B cell (primary cell): ENCODE measurements around the gene RPTOR. TPM values are rescaled to one million over a fixed set of nuclear protein-coding genes. Genes with fewer than 3 reads are reported as not detected.
A peak's percentile ranks its signal among the peaks of the same experiment; 100 is the strongest.

Experiments used
- ATAC-seq: fragments of 200-7000 bp; cut with Tn5 transposase; one replicate; pipeline ENCODE4 v1.10.0; 2021; ENCODE audit warnings: low read depth, mild to moderate bottlenecking, moderate number of reproducible peaks, moderate library complexity
- CTCF ChIA-PET: fragments of 350-600 bp; sonication (Branson Sonifier 250); formaldehyde crosslinking; loops from one replicate; lab custom pipeline; 2021; ENCODE audit warnings: antibody characterized with exemption, inconsistent platforms; lab: Charles Lee
- POLR2A ChIA-PET: fragments of 350-600 bp; sonication (Branson Sonifier 250); formaldehyde crosslinking; loops from one replicate; lab custom pipeline; 2021; ENCODE audit warnings: antibody characterized with exemption; lab: Charles Lee
- DNase-seq: peaks from one replicate; pipeline ENCODE4 v3.0.0; 2013
- H2AFZ ChIP-seq: 2 replicates; pipeline ENCODE4 v1.6.1; 2012; ENCODE audit warnings: mild to moderate bottlenecking, low read depth, low read length; ENCODE audit not compliant: insufficient read depth, poor library complexity, severe bottlenecking
- H3K27ac ChIP-seq, 2 donors: 1 replicate in 1 of 2; 2 replicates in 1 of 2; pipeline ENCODE4 v1.5.1; 2012 to 2013; ENCODE audit warnings: low read length in 2 of 2, mild to moderate bottlenecking in 2 of 2, moderate library complexity in 1 of 2
- H3K27me3 ChIP-seq, 4 experiments: fragments of 200-600 bp in 1 of 4; sonication (generic) in 1 of 4; replicated peaks in 1 of 4; 1 replicate in 2 of 4; 2 replicates in 2 of 4; pipeline versions ENCODE4 v1.6.1 to v1.7.0; 2013 to 2016; ENCODE audit warnings: low read length in 3 of 4, mild to moderate bottlenecking in 2 of 4, mixed read lengths in 1 of 4, moderate library complexity in 1 of 4; ENCODE audit not compliant: insufficient read depth in 4 of 4, control insufficient read depth in 3 of 4; ENCODE audit errors: control extremely low read depth in 1 of 4
- H3K36me3 ChIP-seq, 2 experiments: replicated peaks in 1 of 2; 1 replicate in 1 of 2; 2 replicates in 1 of 2; pipeline versions ENCODE4 v1.6.1 to v1.7.1; 2013; ENCODE audit warnings: low read length in 1 of 2; ENCODE audit not compliant: insufficient read depth in 2 of 2, control insufficient read depth in 1 of 2; ENCODE audit errors: control extremely low read depth in 1 of 2, extremely low read depth in 1 of 2
- H3K4me1 ChIP-seq, 2 donors: fragments of 200-600 bp in 1 of 2; sonication (generic) in 1 of 2; 1 replicate in 1 of 2; 2 replicates in 1 of 2; pipeline versions ENCODE4 v1.5.1 to v1.6.1; 2013 to 2017; ENCODE audit warnings: low read length in 2 of 2; ENCODE audit not compliant: control insufficient read depth in 2 of 2, insufficient read depth in 2 of 2
- H3K4me2 ChIP-seq: replicated peaks from 2 replicates; pipeline ENCODE3; 2012; ENCODE audit warnings: mild to moderate bottlenecking, low read depth, low read length; ENCODE audit not compliant: poor library complexity, severe bottlenecking
- H3K4me3 ChIP-seq, 5 experiments: fragments of 200-600 bp in 1 of 5; sonication (generic) in 1 of 5; 1 replicate in 3 of 5; 2 replicates in 2 of 5; pipeline versions ENCODE4 v1.5.1 to v1.7.0; 2011 to 2016; ENCODE audit warnings: low read length in 4 of 5, mild to moderate bottlenecking in 4 of 5, low read depth in 2 of 5, control low read depth in 1 of 5, moderate library complexity in 1 of 5; ENCODE audit not compliant: insufficient read depth in 1 of 5; ENCODE audit errors: control extremely low read depth in 1 of 5, extremely low read depth in 1 of 5
- H3K79me2 ChIP-seq: fragments of 200-600 bp; sonication (generic); one replicate; pipeline ENCODE4 v1.6.0; 2016; ENCODE audit warnings: low read length; ENCODE audit not compliant: control insufficient read depth, insufficient read depth
- H3K9ac ChIP-seq: fragments of 200-600 bp; sonication (generic); 2 replicates; pipeline ENCODE4 v1.6.1; 2017; ENCODE audit warnings: mild to moderate bottlenecking, low read length, moderate library complexity
- H3K9me3 ChIP-seq, 3 donors: one replicate each; pipeline versions ENCODE4 v1.6.1 to v1.7.1; 2013; ENCODE audit warnings: low read length in 2 of 3; ENCODE audit not compliant: control insufficient read depth in 2 of 3, insufficient read depth in 1 of 3; ENCODE audit errors: control extremely low read depth in 1 of 3
- H4K20me1 ChIP-seq: 2 replicates; pipeline ENCODE4 v1.6.0; 2012; ENCODE audit warnings: mild to moderate bottlenecking, low read length; ENCODE audit not compliant: insufficient read depth, control insufficient read depth, poor library complexity, severe bottlenecking
- H3K27ac Mint-ChIP-seq: one replicate; pipeline ENCODE4 v1.8.0; 2021; ENCODE audit warnings: mixed read lengths
- H3K27me3 Mint-ChIP-seq: one replicate; pipeline ENCODE4 v1.8.0; 2021; ENCODE audit warnings: mixed read lengths
- H3K4me1 Mint-ChIP-seq: one replicate; pipeline ENCODE4 v1.8.0; 2021; ENCODE audit warnings: mixed read lengths
- H3K4me3 Mint-ChIP-seq: one replicate; pipeline ENCODE4 v1.8.0; 2021; ENCODE audit warnings: mixed read lengths
- H3K9me3 Mint-ChIP-seq: one replicate; pipeline ENCODE4 v1.8.0; 2022; ENCODE audit warnings: mixed read lengths; ENCODE audit not compliant: insufficient read depth
- EZH2 ChIP-seq: IDR thresholded peaks from 2 replicates; pipeline ENCODE4 v1.6.1; 2012; ENCODE audit warnings: borderline replicate concordance, low read depth, mild to moderate bottlenecking, moderate library complexity, low read length; ENCODE audit not compliant: insufficient read depth, poor library complexity, severe bottlenecking
- WGBS: methylation state at CpG from one replicate; pipeline ENCODE4 v1.1.5; 2013; ENCODE audit warnings: missing lambda C conversion rate; ENCODE audit not compliant: insufficient coverage; 5-methylcytosine and 5-hydroxymethylcytosine counted together
- intact Hi-C: fragments of 100-400 bp; cut with micrococcal nuclease; formaldehyde crosslinking; loops from one replicate; pipeline ENCODE4 v1.10.0; 2022
- polyA plus RNA-seq: library from polyadenylated mRNA; depleted of rRNA; stranded (reverse); fragments of >200 nt; gene quantifications from 2 replicates; pipeline ENCODE4 v1.2.3, GENCODE V29; 2012
- total RNA-seq, 2 donors: library from RNA; stranded (reverse); fragments of 120-200 nt in 1 of 2; gene quantifications; 1 replicate in 1 of 2; 2 replicates in 1 of 2; pipeline versions ENCODE4 v1.2.3 to v1.2.4, GENCODE V29; 2013 to 2022
- TF ChIP-seq, protein P1 (sequence below): fragments of 200-600 bp; IDR thresholded peaks from one replicate; pipeline ENCODE4 v1.8.0; 2022; ENCODE audit warnings: antibody characterized with exemption, mild to moderate bottlenecking

RPTOR gene
- total and polyA plus RNA-seq, 2 donors (not counting 1 experiment from before 2014, with no cell fraction given), result 13.4 to 58.8 TPM

GRCh38 chr17:80891397-80892018 is 346.9 kb downstream of the RPTOR start:
- H3K9me3 ChIP-seq, result no peaks in the 10 kb centered on the region
- ATAC-seq (peak; percentile 59), DNase-seq (peak; percentile 49)
- POLR2A ChIA-PET, result interaction anchor here (0.6 to 1.0 kb wide), 2 partner anchors 14 to 274 kb away, joined by 3 to 5 read pairs; no protein-coding TSS in a partner anchor
- peaks cover 13% of the 10 kb centered on the region for H3K79me2 ChIP-seq
- H3K4me1 Mint-ChIP-seq, result peaks cover 14% of the 10 kb centered on the region
- WGBS, result 81% methylated on average over 22 of the region's 23 CpGs
- no peaks in the 10 kb centered on the region for H4K20me1 ChIP-seq
- H3K36me3 ChIP-seq, result peaks cover 0 to 32% of the 10 kb centered on the region in 2 experiments
- peak overlapping the region; percentile 82 for H3K27ac Mint-ChIP-seq
- H3K9ac ChIP-seq, result no peak overlapping the region
- H3K4me3 ChIP-seq, result no peak overlapping the region
- H2AFZ ChIP-seq, result no peak overlapping the region
- H3K27me3 ChIP-seq, result no peaks in the 10 kb centered on the region
- CTCF ChIA-PET, result interaction anchor here (0.7 to 1.7 kb wide), 2 partner anchors 10 to 79 kb away, joined by 4 read pairs; no protein-coding TSS in a partner anchor
- intact Hi-C loops, result no loop called here
- no peak overlapping the region for H3K27ac ChIP-seq
- H3K4me1 ChIP-seq, result peaks cover 6 to 24% of the 10 kb centered on the region in 2 donors
- H3K27me3 Mint-ChIP-seq, result no peaks in the 10 kb centered on the region
- peak overlapping the region; percentile 28 for H3K4me2 ChIP-seq
- no peaks in the 10 kb centered on the region for H3K9me3 Mint-ChIP-seq
- TF ChIP-seq EZH2, result no peak
- TF ChIP-seq, protein P1, sequence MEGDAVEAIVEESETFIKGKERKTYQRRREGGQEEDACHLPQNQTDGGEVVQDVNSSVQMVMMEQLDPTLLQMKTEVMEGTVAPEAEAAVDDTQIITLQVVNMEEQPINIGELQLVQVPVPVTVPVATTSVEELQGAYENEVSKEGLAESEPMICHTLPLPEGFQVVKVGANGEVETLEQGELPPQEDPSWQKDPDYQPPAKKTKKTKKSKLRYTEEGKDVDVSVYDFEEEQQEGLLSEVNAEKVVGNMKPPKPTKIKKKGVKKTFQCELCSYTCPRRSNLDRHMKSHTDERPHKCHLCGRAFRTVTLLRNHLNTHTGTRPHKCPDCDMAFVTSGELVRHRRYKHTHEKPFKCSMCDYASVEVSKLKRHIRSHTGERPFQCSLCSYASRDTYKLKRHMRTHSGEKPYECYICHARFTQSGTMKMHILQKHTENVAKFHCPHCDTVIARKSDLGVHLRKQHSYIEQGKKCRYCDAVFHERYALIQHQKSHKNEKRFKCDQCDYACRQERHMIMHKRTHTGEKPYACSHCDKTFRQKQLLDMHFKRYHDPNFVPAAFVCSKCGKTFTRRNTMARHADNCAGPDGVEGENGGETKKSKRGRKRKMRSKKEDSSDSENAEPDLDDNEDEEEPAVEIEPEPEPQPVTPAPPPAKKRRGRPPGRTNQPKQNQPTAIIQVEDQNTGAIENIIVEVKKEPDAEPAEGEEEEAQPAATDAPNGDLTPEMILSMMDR, result no peak
- peak overlapping the region; percentile 49 for H3K4me3 Mint-ChIP-seq
